OCI-LY3 (cell line): ENCODE measurements around the gene PUS7.

Experiments
- H2AFZ ChIP-seq: fragments of 200-600, 300-600 bp; shearing (Covaris generic); 2 replicates; pipeline ENCODE4 v1.6.0; 2014; ENCODE audit warnings: antibody characterized with exemption, low read depth, low read length
- H3K27ac ChIP-seq: fragments of 200-600, 300-600 bp; sonication (generic); 2 replicates; pipeline ENCODE4 v1.5.1; 2014; ENCODE audit warnings: mild to moderate bottlenecking, low read length, moderate library complexity, mixed read lengths
- H3K27me3 ChIP-seq: fragments of 200-600, 300-600 bp; sonication (generic); 2 replicates; pipeline ENCODE4 v1.6.1; 2014; ENCODE audit warnings: low read depth, low read length, mixed read lengths
- H3K36me3 ChIP-seq: fragments of 200-600, 300-600 bp; sonication (generic); replicated peaks from 2 replicates; pipeline ENCODE3; 2014; ENCODE audit warnings: low read depth, low read length, mixed read lengths
- H3K4me1 ChIP-seq: fragments of 300-600, 200-600 bp; sonication (generic); 2 replicates; pipeline ENCODE4 v1.6.1; 2014; ENCODE audit warnings: low read length, mixed read lengths
- H3K4me2 ChIP-seq: fragments of 200-600, 300-600 bp; sonication (generic); 2 replicates; pipeline ENCODE4 v1.6.1; 2014; ENCODE audit warnings: low read length, mixed read lengths
- H3K4me3 ChIP-seq: fragments of 300-600, 200-600 bp; sonication (generic); 2 replicates; pipeline ENCODE4 v1.5.1; 2014; ENCODE audit warnings: antibody characterized with exemption, mild to moderate bottlenecking, low read length, moderate library complexity
- H3K79me2 ChIP-seq: fragments of 300-600, 200-600 bp; shearing (Covaris generic); 2 replicates; pipeline ENCODE4 v1.6.1; 2014; ENCODE audit warnings: mild to moderate bottlenecking, low read length, mixed read lengths
- H3K9ac ChIP-seq: fragments of 300-600, 200-600 bp; shearing (Covaris generic); 2 replicates; pipeline ENCODE4 v1.6.0; 2014; ENCODE audit warnings: mild to moderate bottlenecking, low read length, moderate library complexity
- H3K9me3 ChIP-seq: fragments of 200-600, 300-600 bp; shearing (Covaris generic); 2 replicates; pipeline ENCODE4 v1.6.1; 2014; ENCODE audit warnings: low read length, mixed read lengths; ENCODE audit not compliant: insufficient read depth
- H4K20me1 ChIP-seq: fragments of 200-600, 300-600 bp; sonication (generic); 2 replicates; pipeline ENCODE4 v1.6.1; 2016; ENCODE audit warnings: low read length, mixed read lengths; ENCODE audit not compliant: insufficient read depth
- EZH2phosphoT487 ChIP-seq: fragments of 200-600 bp; shearing (Covaris generic); IDR thresholded peaks from 2 replicates; pipeline ENCODE4 v1.6.1; 2018; ENCODE audit warnings: antibody characterized with exemption, mixed run types, low read depth
- TF ChIP-seq, protein P1 (sequence below): fragments of 200-600, 300-600 bp; sonication (generic); IDR thresholded peaks from 2 replicates; pipeline ENCODE4 v1.5.1; 2014; ENCODE audit warnings: antibody characterized with exemption, low read length, low read depth

Gene PUS7

DNA sequence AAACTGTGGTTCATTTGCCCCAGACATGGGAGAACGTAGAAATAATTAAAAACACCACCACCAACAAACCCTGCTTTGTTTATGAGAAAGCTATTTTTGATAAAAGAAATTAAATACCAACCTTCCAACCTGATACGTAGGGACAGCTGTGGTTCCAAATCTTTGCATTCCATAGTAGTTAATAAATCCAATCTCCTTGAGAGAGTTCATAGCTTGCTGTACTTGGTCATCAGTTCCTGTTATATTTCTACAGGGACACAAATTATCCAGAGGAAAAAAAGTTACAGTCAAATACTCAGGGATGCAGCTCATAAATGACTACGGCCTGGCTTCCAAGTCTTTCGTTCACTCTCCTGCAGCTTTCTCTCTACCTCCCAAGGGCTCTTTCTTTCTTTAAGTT, 41.1 kb downstream of the PUS7 start:
- TF ChIP-seq EZH2phosphoT487, result no peak
- TF ChIP-seq, protein P1, sequence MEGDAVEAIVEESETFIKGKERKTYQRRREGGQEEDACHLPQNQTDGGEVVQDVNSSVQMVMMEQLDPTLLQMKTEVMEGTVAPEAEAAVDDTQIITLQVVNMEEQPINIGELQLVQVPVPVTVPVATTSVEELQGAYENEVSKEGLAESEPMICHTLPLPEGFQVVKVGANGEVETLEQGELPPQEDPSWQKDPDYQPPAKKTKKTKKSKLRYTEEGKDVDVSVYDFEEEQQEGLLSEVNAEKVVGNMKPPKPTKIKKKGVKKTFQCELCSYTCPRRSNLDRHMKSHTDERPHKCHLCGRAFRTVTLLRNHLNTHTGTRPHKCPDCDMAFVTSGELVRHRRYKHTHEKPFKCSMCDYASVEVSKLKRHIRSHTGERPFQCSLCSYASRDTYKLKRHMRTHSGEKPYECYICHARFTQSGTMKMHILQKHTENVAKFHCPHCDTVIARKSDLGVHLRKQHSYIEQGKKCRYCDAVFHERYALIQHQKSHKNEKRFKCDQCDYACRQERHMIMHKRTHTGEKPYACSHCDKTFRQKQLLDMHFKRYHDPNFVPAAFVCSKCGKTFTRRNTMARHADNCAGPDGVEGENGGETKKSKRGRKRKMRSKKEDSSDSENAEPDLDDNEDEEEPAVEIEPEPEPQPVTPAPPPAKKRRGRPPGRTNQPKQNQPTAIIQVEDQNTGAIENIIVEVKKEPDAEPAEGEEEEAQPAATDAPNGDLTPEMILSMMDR, result no peak
- Histone ChIP-seq H3K27me3 (no peaks in the 10 kb centered on the region), H3K79me2 (no peaks in the 10 kb centered on the region), H4K20me1 (no peaks in the 10 kb centered on the region), H3K4me1 (no peaks in the 10 kb centered on the region), H3K4me3 (no peak overlapping the region), H2AFZ (no peak overlapping the region), H3K9me3 (no peaks in the 10 kb centered on the region), H3K9ac (no peak overlapping the region), H3K4me2 (no peak overlapping the region), H3K27ac (no peak overlapping the region), H3K36me3 (peaks cover 34% of the 10 kb centered on the region)

DNA sequence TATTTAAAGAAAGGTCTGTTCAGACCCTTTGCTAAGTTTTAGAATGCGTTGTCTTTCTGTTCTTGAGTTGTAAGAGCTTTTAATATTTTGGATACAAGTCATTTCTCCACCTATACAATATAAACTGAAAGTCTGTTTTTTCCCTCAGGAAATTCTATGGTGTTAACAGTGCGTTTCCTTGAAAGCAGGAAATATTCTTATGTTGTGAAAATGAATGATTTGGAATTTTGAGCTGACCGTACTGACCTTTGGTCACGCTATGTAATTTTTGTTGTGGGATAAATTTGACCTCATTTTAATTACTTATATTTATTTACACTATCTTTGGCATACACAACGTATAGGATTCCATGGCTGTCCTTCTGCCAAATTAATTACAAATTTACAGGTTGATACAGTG, 43.5 kb downstream of the PUS7 start:
- Histone ChIP-seq H3K27ac (no peak overlapping the region), H3K4me1 (no peaks in the 10 kb centered on the region), H2AFZ (no peak overlapping the region), H3K9me3 (no peaks in the 10 kb centered on the region), H3K4me3 (no peak overlapping the region), H3K79me2 (no peaks in the 10 kb centered on the region), H3K4me2 (no peak overlapping the region), H3K9ac (no peak overlapping the region), H4K20me1 (no peaks in the 10 kb centered on the region), H3K36me3 (peaks cover 32% of the 10 kb centered on the region), H3K27me3 (no peaks in the 10 kb centered on the region)
- no peak for TF ChIP-seq EZH2phosphoT487
- TF ChIP-seq, protein P1, result no peak

DNA sequence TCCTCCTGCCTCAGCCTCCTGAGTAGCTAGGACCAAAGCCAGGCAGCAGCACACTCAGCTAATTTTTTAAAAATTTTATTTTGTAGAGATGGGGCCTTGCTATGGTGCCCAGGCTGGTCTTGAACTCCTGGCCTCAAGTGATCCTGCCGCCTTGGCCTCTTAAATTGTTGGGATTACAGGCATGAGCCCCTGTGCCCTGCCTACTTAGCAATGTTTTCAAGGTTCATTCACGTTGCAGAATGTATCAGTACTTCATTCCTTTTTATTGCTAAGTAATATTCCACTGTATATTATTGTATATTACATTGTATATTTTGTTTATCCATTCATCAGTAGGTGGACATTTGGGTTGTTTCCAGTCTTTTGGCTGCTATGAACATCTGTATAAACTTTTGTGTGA, 44.2 kb downstream of the PUS7 start:
- no peak for TF ChIP-seq EZH2phosphoT487
- TF ChIP-seq, protein P1, result no peak
- Histone ChIP-seq H3K36me3 (peaks cover 32% of the 10 kb centered on the region), H3K9me3 (no peaks in the 10 kb centered on the region), H3K27me3 (no peaks in the 10 kb centered on the region), H3K27ac (no peak overlapping the region), H3K4me2 (no peak overlapping the region), H3K4me3 (no peak overlapping the region), H2AFZ (no peak overlapping the region), H3K4me1 (no peaks in the 10 kb centered on the region), H3K9ac (no peak overlapping the region), H4K20me1 (no peaks in the 10 kb centered on the region), H3K79me2 (no peaks in the 10 kb centered on the region)

- H3K27me3 ChIP-seq, result no peaks in the 10 kb centered on the region
- no peaks in the 10 kb centered on the region for H3K4me1 ChIP-seq
- TF ChIP-seq, protein P1, result no peak
- TF ChIP-seq EZH2phosphoT487, result no peak
- H3K79me2 ChIP-seq, result no peaks in the 10 kb centered on the region
- H4K20me1 ChIP-seq, result no peaks in the 10 kb centered on the region
- no peaks in the 10 kb centered on the region for H3K9me3 ChIP-seq
- H3K27ac ChIP-seq, result no peak overlapping the region
- peaks cover 24% of the 10 kb centered on the region for H3K36me3 ChIP-seq
- no peak overlapping the region for H2AFZ ChIP-seq
- no peak overlapping the region for H3K9ac ChIP-seq
- no peak overlapping the region for H3K4me2 ChIP-seq
- no peak overlapping the region for H3K4me3 ChIP-seq
Measured at GRCh38 chr7:105474045-105474444, 48.0 kb downstream of the PUS7 start.
